ENCODE measurements around the gene RNASEL.

Gene RNASEL

GRCh38 chr1:182600036-182600713 is 11.1 kb upstream of the RNASEL start:
- peak; percentile 27 for DNase-seq

- DNase-seq, result peak; percentile 58
These were observed 10.3 kb upstream of the RNASEL start for GRCh38 chr1:182599339-182599738.

DNA sequence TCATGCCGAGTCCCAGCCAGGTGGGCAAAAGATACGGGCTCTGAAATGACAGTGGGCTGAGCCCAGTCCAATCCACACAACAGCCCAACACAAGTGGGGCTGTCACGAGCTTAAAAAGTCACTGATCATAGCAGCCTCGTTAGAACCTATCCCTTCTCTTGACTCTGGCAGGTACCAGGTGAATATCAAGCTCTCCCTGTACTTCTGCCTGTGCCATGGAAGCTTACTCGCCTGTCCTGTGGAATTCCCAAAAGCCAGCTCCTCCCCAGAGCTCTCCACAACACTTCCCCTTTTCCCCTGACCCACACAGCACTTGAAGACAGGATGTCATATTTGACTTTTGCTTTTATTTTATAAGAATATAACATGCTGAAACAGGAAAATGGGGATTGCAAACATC is 9.2 kb upstream of the RNASEL start:
- DNase-seq, result peak; percentile 21

DNA sequence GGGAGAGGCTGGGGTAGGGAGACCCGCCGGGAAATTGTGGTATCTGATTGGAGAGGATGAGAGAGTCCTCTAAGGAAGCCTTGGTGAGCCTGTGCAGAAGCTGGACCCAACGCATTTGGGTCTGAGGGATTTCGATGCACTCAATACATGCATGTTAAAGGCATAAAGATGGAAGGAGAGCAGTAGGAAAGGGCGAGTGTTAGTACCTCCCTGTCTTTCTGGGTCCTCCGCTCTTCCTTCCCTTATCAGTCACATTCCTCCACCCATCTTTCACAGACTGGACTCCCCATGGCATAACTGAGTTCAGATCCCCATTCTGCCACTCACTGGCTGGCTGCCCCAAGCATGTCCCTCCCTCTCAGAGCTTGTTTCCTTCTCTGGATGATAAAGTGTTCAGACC is 7.9 kb upstream of the RNASEL start:
- peak; percentile 22 for DNase-seq

- DNase-seq, result peak; percentile 85
These were observed 6.7 kb upstream of the RNASEL start for GRCh38 chr1:182595641-182596240.

DNA sequence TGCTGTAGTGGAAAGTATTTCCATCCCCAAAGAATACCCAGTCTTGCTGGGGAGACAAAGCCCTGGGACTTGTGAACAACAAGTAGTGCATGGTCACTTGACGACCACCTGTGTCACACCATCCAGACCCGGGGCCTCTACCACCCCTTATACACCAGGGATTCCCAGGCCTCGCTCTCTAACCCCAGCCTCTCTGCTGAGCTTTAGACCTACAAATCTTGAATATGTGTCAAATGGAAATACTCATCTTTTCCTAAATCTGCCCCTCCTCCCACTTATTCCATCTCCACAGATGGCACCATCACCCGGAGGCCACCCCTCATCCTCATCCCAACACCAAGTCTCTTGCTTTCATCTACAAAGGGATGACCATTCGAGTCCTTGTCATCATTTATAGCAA is 875 bp upstream of the RNASEL start:
- DNase-seq, result no peak

DNA sequence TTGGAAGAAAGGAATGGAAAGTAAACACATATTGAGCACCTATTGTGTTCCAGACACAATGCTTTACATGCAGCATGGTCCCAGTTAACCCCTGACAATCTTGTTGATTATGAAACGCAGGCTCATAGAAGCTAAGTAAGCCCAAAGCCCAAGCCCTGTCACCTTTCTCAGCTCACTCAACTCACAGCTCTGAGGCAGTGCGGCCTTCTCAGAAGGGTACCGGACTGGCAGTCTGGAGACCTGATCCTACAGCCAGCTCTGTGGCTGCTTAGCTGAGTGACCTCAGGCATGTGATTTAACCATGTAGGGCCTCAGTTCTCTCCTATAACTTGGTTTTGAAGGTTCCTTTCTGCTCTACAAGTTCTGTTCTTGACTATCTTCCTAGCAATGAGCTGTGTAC is 464 bp upstream of the RNASEL start:
- DNase-seq, result no peak

GRCh38 chr1:182587666-182588499 is 1.2 kb downstream of the RNASEL start:
- DNase-seq, result no peak

DNA sequence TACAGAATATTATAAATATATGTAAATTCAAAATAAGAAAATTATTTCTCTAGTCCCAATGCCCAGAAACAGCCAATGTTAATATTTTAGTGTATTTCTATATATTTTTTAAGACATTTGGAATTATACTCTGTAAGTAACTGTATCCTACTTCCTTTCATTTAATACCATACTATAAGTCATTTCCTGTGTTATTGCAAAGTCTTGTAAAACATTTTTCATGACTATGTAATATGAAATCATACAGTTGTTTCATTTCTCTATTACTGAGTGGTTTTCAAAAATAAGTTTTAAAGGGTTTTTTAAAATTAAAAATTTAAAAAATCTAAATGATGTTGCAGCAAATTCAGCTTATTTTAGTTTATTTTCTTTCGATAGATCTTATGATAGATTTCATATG is 2.0 kb downstream of the RNASEL start:
- DNase-seq, result no peak

- DNase-seq, result no peak
These were observed 2.7 kb downstream of the RNASEL start for GRCh38 chr1:182586380-182586779.

DNA sequence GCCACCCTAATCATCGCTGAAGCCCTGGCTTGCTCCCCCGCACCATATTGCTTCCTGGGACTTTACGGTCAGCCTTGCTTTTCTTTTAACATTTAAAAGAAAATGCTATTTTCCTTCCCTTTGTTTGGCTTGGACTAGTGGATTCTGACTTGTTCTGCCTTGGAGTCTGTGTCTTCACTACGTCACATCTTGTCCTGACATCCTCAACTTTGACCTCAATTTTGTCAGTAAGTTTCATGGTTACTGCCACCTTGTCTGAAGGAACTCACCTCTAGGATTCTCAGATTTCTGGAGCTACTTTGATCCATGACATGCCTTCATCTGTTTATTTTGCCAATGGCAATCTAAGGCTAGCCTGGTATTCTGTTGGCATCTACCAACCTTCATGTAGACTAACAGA is 4.3 kb downstream of the RNASEL start:
- no peak for DNase-seq

DNA sequence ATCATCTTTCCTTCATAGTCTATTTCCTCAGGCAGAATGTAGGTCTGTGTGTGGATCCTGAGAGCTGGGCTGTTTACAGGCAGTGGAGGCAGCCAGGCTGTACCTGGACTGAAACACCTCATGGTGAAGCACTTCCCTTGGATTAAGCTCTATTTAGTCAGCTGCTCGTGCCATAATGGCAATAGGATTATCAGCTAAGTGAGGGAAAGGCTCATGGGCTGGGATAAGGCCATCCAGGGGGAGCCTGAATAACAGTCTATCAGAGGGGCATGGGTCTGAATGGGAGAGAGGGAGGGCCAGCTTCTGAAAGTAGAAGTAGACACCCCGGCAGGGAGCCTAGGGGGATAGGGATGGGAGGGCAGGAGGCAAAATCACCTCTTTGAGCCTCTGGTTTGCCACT is 8.3 kb downstream of the RNASEL start:
- no peak for DNase-seq

GRCh38 chr1:182575540-182576149 is 13.4 kb downstream of the RNASEL start:
- no peak for DNase-seq

DNA sequence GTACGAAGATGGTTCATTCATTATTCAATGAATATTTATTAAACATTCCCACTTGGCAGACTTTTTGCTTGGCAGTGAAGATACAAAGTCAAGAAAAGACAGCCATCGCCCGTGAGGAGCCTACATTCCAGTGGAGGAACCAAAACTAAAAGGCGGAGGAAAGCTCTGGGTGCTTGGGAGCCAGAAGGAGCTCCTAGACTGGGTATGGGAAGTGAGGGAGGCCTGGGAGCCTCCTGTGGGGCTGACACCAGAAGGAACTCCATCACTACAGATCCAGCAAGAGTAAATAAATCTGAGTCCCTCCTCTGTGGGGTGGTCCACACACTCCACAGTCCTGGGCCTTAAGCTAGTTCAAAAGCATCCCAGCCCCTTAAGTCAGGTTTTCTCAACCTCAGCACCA is 14.9 kb downstream of the RNASEL start:
- DNase-seq, result no peak

DNA sequence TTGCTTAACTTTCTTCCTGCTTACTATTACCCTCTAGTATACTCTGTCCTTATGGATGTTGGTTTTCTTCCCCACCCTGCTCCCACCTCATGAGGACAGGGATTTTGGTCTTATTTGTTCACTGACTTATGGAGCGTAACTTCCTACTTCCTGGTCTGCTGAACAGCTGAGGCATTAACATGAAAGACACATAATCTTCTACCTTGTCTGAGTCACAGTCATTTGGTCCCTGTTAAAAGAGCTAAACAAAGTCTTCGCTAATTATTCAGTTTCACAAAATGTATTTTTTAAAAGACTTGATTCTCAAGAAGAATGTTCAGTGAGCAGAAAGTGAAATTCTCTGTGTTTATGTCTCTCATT is 18.5 kb downstream of the RNASEL start:
- DNase-seq, result no peak

GRCh38 chr1:182569939-182570610 is 19.0 kb downstream of the RNASEL start:
- DNase-seq, result no peak

- DNase-seq, result no peak
These were observed 20.3 kb downstream of the RNASEL start for GRCh38 chr1:182568647-182569284.

GRCh38 chr1:182567629-182568028 is 21.4 kb downstream of the RNASEL start:
- DNase-seq, result no peak

DNA sequence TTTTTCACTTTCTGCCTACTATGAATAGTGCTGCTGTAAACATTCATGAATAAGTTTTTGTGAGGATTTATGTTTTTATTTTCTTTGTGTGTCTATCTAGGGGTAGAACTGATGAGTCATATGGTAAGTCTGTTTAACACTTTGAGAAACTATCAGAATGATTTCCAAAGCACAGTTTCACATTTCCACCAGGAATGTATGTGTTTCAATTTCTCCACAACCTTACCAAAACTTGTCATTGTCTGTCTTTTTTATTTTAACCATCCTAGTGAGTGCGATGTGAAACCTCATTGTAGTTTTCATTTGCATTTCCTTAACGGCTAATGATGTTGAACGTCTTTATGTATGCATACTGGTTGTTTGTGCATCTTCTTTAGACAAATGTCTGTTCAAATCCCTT is 23.5 kb downstream of the RNASEL start:
- DNase-seq, result no peak

DNA sequence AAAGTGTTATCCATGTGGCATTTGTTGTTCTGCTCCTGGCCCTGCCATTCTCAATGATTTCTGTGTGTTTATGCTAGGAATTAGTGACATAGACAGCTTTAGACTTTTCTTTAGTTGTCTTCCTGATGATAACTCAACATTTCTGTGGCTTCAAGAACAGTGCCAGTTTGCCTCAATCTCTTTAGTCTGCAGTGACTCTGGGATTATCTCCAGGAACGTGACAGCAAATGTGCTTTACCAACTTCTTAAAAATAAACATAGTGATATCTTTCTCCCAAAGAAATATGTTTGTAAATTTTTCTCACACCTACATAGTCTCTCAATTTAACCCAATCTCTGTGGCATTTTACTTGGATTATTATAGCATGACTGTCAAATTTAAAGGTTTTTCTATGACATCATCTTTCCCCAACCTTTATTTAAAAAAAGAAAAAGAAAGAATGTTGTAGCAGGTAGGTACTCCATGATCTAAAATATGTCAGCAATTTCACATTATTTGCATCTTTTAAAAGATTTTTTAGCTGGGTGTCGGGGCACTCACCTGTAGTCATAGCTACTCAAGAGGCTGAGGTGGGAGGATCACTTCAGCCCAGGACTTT is 24.6 kb downstream of the RNASEL start:
- DNase-seq, result no peak

GRCh38 chr1:182563095-182563494 is 26.0 kb downstream of the RNASEL start:
- DNase-seq, result no peak

- DNase-seq, result no peak
These were observed 27.6 kb downstream of the RNASEL start for GRCh38 chr1:182561456-182561855.

Data from stimulated activated CD8-positive, alpha-beta memory T cell treated with anti-CD3 and anti-CD28 coated beads, Interleukin-4, amount 100 ng/mL, for 48 hours (primary cell).